Measurements from ENCODE around the gene TST. TPM values are rescaled to one million over a fixed set of nuclear protein-coding genes. Genes with fewer than 3 reads are reported as not detected.

The TST gene
- total RNA-seq, 2 donors from 2014 or later: 38.1 to 58.1 TPM

- no peak for TF ChIP-seq CTCF (IDR thresholded peaks at IDR 0.05)
- no peak for TF ChIP-seq POLR2AphosphoS5 (IDR thresholded peaks at IDR 0.05)
- no peak for TF ChIP-seq POLR2A (IDR thresholded peaks at IDR 0.05)
- Histone ChIP-seq H3K9me3 (no peaks in the 10 kb centered on the region), H3K27ac (no peak overlapping the region), H3K4me3 (no peak overlapping the region), H3K36me3 (no peaks in the 10 kb centered on the region), H3K4me1 (replicated peaks) (no peaks in the 10 kb centered on the region), H3K27me3 (replicated peaks; ENCODE audit: insufficient read depth) (peaks cover 9% of the 10 kb centered on the region)
- DNase-seq (ENCODE audit: low spot score): no peak
- 88% methylated on average over 11 of the region's 11 CpGs for WGBS
- intact Hi-C loops (cut with DNase I): no loop called here
Measured at GRCh38 chr22:37064553-37064952, 45.3 kb upstream of the TST start.

- no peaks in the 10 kb centered on the region for H3K4me1 ChIP-seq (replicated peaks)
- H3K27ac ChIP-seq: no peak overlapping the region
- H3K9me3 ChIP-seq: no peaks in the 10 kb centered on the region
- DNase-seq (ENCODE audit: low spot score): no peak
- intact Hi-C loops (cut with DNase I): no loop called here
- WGBS: 84% methylated on average over 28 of the region's 28 CpGs
- TF ChIP-seq POLR2AphosphoS5 (IDR thresholded peaks at IDR 0.05) (no peak), CTCF (IDR thresholded peaks at IDR 0.05) (no peak), POLR2A (IDR thresholded peaks at IDR 0.05) (no peak)
- no peak overlapping the region for H3K4me3 ChIP-seq
- H3K36me3 ChIP-seq: no peaks in the 10 kb centered on the region
- peaks cover 3% of the 10 kb centered on the region for H3K27me3 ChIP-seq (replicated peaks; ENCODE audit: insufficient read depth)
Measured at GRCh38 chr22:37063431-37064420, 44.5 kb upstream of the TST start.

- Histone ChIP-seq H3K27me3 (replicated peaks; ENCODE audit: insufficient read depth) (no peaks in the 10 kb centered on the region), H3K9me3 (no peaks in the 10 kb centered on the region), H3K4me3 (no peak overlapping the region), H3K36me3 (no peaks in the 10 kb centered on the region), H3K4me1 (replicated peaks) (no peaks in the 10 kb centered on the region), H3K27ac (no peak overlapping the region)
- no peak for TF ChIP-seq POLR2A (IDR thresholded peaks at IDR 0.05)
- TF ChIP-seq POLR2AphosphoS5 (IDR thresholded peaks at IDR 0.05): no peak
- no peak for TF ChIP-seq CTCF (IDR thresholded peaks at IDR 0.05)
- WGBS: 82% methylated on average over 15 of the region's 15 CpGs
- DNase-seq (ENCODE audit: low spot score): no peak
- intact Hi-C loops (cut with DNase I): no loop called here
Measured at GRCh38 chr22:37062702-37063381, 43.6 kb upstream of the TST start.

- WGBS: 62% methylated on average over 7 of the region's 7 CpGs
- Histone ChIP-seq H3K27me3 (replicated peaks; ENCODE audit: insufficient read depth) (no peaks in the 10 kb centered on the region), H3K27ac (no peak overlapping the region), H3K4me3 (no peak overlapping the region), H3K9me3 (no peaks in the 10 kb centered on the region), H3K36me3 (no peaks in the 10 kb centered on the region), H3K4me1 (replicated peaks) (no peaks in the 10 kb centered on the region)
- no peak for TF ChIP-seq POLR2AphosphoS5 (IDR thresholded peaks at IDR 0.05)
- no peak for TF ChIP-seq CTCF (IDR thresholded peaks at IDR 0.05)
- no peak for TF ChIP-seq POLR2A (IDR thresholded peaks at IDR 0.05)
- no peak for DNase-seq (ENCODE audit: low spot score)
- intact Hi-C loops (cut with DNase I): no loop called here
Measured at GRCh38 chr22:37062376-37062675, 43.1 kb upstream of the TST start.

All from prostate gland (tissue), 2 donors.